Upper lobe of left lung (tissue), 6 donors: ENCODE results near the gene LIPC. TPM values are rescaled to one million over a fixed set of nuclear protein-coding genes. Genes with fewer than 3 reads are reported as not detected.

Experiments
- ATAC-seq, 2 donors: fragments of 200-7000 bp; cut with Tn5 transposase; one replicate each; pipeline ENCODE4 v1.9.1; 2022; ENCODE audit warnings: mild to moderate bottlenecking in 2 of 2, moderate library complexity in 2 of 2; ENCODE audit not compliant: low FRiP score in 2 of 2
- DNase-seq, 2 donors: peaks; one replicate each; pipeline ENCODE4 v3.0.0-alpha.2; 2019 to 2020
- H3K27ac ChIP-seq, 4 donors: fragments of 200-600 bp; sonication (generic); one replicate each; pipeline ENCODE4 v1.5.1; 2016 to 2019
- H3K27me3 ChIP-seq, 4 donors: fragments of 200-600 bp; sonication (generic); one replicate each; pipeline ENCODE4 v1.5.1; 2017 to 2019
- H3K36me3 ChIP-seq, 4 donors: fragments of 200-600 bp; sonication (generic); one replicate each; pipeline ENCODE4 v1.5.1; 2016 to 2019
- H3K4me1 ChIP-seq, 4 donors: fragments of 200-600 bp; sonication (generic); one replicate each; pipeline ENCODE4 v1.5.1; 2018 to 2019
- H3K4me3 ChIP-seq, 4 donors: fragments of 200-600 bp; sonication (generic); one replicate each; pipeline ENCODE4 v1.5.1; 2017 to 2019; ENCODE audit warnings: mild to moderate bottlenecking in 2 of 4, moderate library complexity in 1 of 4
- H3K9me3 ChIP-seq, 4 donors: fragments of 200-600 bp; sonication (generic); one replicate each; pipeline ENCODE4 v1.5.1; 2018 to 2019
- CTCF ChIP-seq, 6 experiments: fragments of 450-650 bp in 4 of 6; fragments of 200-600 bp in 2 of 6; sonication (generic) in 2 of 6; IDR thresholded peaks; one replicate each; pipeline ENCODE4 v1.5.1; 2016 to 2019; ENCODE audit warnings: antibody characterized with exemption in 6 of 6
- EP300 ChIP-seq, 4 donors: sonication (generic); formaldehyde crosslinking; IDR thresholded peaks; one replicate each; pipeline ENCODE4 v1.5.1; 2017; ENCODE audit warnings: antibody characterized with exemption in 4 of 4, control low read depth in 2 of 4
- POLR2A ChIP-seq, 4 donors: fragments of 450-650 bp; IDR thresholded peaks; one replicate each; pipeline ENCODE4 v1.5.1; 2016 to 2017; ENCODE audit warnings: antibody characterized with exemption in 4 of 4, mild to moderate bottlenecking in 2 of 4
- POLR2AphosphoS5 ChIP-seq, 2 donors: sonication (generic); formaldehyde crosslinking; IDR thresholded peaks; one replicate each; pipeline ENCODE4 v1.5.1; 2017; ENCODE audit warnings: antibody characterized with exemption in 2 of 2
- WGBS, 2 donors: methylation state at CpG; one replicate each; pipeline ENCODE4 v1.1.5; 2017 to 2018; 5-methylcytosine and 5-hydroxymethylcytosine counted together
- total RNA-seq, 6 donors: library from RNA; depleted of rRNA in 4 of 6; stranded (reverse); fragments of >200 nt in 4 of 6; gene quantifications; one replicate each; pipeline versions ENCODE4 v1.1.0 to v1.2.1, GENCODE V29; 2016 to 2021
- donor health status: DM: no; HTN: no; CAD: no; lungs with moderate emphysema.
- donor health status: DM: no; HTN: yes; CAD: no; lungs with severe emphysema.

LIPC gene
- total RNA-seq, 6 donors from 2014 or later = 0.40 to 0.89 (median 0.75) TPM; not detected in 2

- Histone ChIP-seq H3K36me3 (no peaks in the 10 kb centered on the region), H3K4me1 (peaks cover 0 to 10% (median 2%) of the 10 kb centered on the region in 4 donors), H3K27ac (no peak overlapping the region), H3K4me3 (no peak overlapping the region), H3K27me3 (no peaks in the 10 kb centered on the region), H3K9me3 (no peaks in the 10 kb centered on the region)
- WGBS, 2 donors = 91 to 98% methylated on average over 4 of the region's 4 CpGs
- DNase-seq = no peak
- no peak for ATAC-seq
- TF ChIP-seq CTCF (IDR thresholded peaks at IDR 0.05) (no peak), POLR2AphosphoS5 (IDR thresholded peaks at IDR 0.05) (no peak), POLR2A (IDR thresholded peaks at IDR 0.05) (no peak), EP300 (IDR thresholded peaks at IDR 0.05) (no peak)
Measured at GRCh38 chr15:58501636-58502188, 69.9 kb downstream of the LIPC start.

DNA sequence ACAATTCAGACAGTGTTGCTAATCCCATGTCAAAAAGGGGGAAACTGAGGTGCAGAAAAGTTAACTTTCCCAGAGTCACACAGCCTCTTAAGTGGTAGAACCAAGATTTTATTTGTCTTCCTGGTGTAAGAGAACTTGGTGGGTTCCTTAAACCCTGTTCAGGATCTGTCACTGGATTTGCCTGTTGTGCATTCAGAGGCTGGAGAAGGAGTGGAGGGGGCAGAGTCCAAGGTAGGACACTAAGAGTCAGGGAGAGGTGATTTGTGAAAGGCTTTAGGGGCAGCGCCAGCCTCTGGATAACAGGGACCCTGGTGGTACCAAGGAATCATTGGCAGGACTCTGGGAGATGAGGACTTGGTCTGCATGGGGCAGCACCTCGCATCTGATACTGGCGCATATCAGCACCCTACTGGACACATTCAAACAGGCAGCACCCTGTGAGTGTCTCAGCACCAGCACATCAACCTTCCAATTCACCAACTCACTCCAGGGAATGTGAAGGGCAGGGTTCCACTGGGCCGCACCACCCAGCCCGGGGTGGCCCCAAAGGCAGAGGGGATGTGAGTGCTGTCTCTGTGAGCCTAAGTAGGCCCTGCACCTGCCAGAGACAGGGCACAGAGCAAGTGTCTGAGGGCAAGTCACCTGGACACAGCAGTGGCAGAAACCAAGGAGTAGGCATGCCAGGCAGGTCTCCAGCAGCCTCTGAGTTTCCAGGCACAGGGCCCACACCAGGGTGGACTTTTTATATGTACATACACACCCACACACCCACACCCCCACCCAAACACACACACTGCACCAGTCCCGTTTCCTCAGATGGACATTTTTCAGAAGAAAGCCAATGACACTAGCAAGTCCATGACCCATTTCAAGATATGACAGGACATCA lies 71.6 kb downstream of the LIPC start:
- H3K27me3 ChIP-seq = no peaks in the 10 kb centered on the region
- DNase-seq (peak in 1 of 2 donors; percentile 32), ATAC-seq (peak in 1 of 2 donors; percentile 32)
- no peaks in the 10 kb centered on the region for H3K9me3 ChIP-seq
- no peaks in the 10 kb centered on the region for H3K36me3 ChIP-seq
- H3K4me3 ChIP-seq = no peak overlapping the region
- H3K4me1 ChIP-seq = peaks cover 0 to 10% (median 2%) of the 10 kb centered on the region in 4 donors
- WGBS, 2 donors = 89 to 94% methylated on average over 4 to 6 of the region's 6 CpGs
- no peak overlapping the region for H3K27ac ChIP-seq
- TF ChIP-seq CTCF (IDR thresholded peaks at IDR 0.05) (no peak), EP300 (IDR thresholded peaks at IDR 0.05) (no peak), POLR2A (IDR thresholded peaks at IDR 0.05) (no peak), POLR2AphosphoS5 (IDR thresholded peaks at IDR 0.05) (no peak)

DNA sequence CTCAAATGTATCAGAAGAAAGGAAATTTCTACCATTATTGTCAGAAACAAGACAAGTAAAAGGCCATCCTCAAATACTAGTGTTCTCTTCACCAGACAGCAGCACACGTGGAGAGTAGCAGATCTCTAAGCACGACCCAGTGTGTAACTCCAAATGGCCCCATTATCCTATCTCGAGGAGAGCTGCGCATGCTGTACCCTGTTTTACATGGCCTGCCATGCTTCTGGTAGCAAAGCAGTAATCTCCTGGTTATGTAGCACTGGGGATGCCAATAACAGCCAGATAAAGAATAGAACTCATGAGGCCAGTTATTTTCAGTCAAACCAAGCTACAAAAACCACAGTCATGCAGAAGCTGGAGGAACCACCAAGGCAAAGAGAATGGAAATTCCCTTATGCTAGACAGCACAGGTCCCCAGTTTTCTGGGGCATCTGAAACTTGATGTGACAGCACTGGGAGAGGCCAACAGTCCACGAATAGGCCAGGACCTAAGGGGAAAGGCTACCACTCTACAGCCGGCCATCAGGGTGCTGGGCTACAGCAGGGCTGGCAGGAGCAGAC lies 73.0 kb downstream of the LIPC start:
- DNase-seq (no peak), ATAC-seq (no peak)
- no peak overlapping the region for H3K4me3 ChIP-seq
- no peaks in the 10 kb centered on the region for H3K9me3 ChIP-seq
- H3K4me1 ChIP-seq = peaks cover 0 to 10% (median 2%) of the 10 kb centered on the region in 4 donors
- no peaks in the 10 kb centered on the region for H3K27me3 ChIP-seq
- 93 to 98% methylated on average over 4 to 6 of the region's 6 CpGs for WGBS, 2 donors
- H3K36me3 ChIP-seq = no peaks in the 10 kb centered on the region
- no peak overlapping the region for H3K27ac ChIP-seq
- TF ChIP-seq EP300 (IDR thresholded peaks at IDR 0.05) (no peak), CTCF (IDR thresholded peaks at IDR 0.05) (no peak), POLR2AphosphoS5 (IDR thresholded peaks at IDR 0.05) (no peak), POLR2A (IDR thresholded peaks at IDR 0.05) (no peak)

- H3K36me3 ChIP-seq = no peaks in the 10 kb centered on the region
- DNase-seq (no peak), ATAC-seq (no peak)
- H3K9me3 ChIP-seq = no peaks in the 10 kb centered on the region
- no peak overlapping the region for H3K4me3 ChIP-seq
- H3K4me1 ChIP-seq = peaks cover 0 to 10% (median 2%) of the 10 kb centered on the region in 4 donors
- no peak for TF ChIP-seq POLR2AphosphoS5 (IDR thresholded peaks at IDR 0.05)
- TF ChIP-seq EP300 (IDR thresholded peaks at IDR 0.05) = no peak
- TF ChIP-seq POLR2A (IDR thresholded peaks at IDR 0.05) = no peak
- TF ChIP-seq CTCF (IDR thresholded peaks at IDR 0.05) = no peak
- H3K27me3 ChIP-seq = no peaks in the 10 kb centered on the region
- 86 to 88% methylated on average over 3 to 7 of the region's 7 CpGs for WGBS, 2 donors
- peak overlapping the region in 2 of 4 donors; percentile 51 to 81 for H3K27ac ChIP-seq
Measured at GRCh38 chr15:58505581-58505980, 73.8 kb downstream of the LIPC start.
